ENCODE measurements around the gene MRPL49.

- TF ChIP-seq, protein P1, sequence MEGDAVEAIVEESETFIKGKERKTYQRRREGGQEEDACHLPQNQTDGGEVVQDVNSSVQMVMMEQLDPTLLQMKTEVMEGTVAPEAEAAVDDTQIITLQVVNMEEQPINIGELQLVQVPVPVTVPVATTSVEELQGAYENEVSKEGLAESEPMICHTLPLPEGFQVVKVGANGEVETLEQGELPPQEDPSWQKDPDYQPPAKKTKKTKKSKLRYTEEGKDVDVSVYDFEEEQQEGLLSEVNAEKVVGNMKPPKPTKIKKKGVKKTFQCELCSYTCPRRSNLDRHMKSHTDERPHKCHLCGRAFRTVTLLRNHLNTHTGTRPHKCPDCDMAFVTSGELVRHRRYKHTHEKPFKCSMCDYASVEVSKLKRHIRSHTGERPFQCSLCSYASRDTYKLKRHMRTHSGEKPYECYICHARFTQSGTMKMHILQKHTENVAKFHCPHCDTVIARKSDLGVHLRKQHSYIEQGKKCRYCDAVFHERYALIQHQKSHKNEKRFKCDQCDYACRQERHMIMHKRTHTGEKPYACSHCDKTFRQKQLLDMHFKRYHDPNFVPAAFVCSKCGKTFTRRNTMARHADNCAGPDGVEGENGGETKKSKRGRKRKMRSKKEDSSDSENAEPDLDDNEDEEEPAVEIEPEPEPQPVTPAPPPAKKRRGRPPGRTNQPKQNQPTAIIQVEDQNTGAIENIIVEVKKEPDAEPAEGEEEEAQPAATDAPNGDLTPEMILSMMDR (IDR thresholded peaks at IDR 0.05) = no peak
- TF ChIP-seq POLR2A (IDR thresholded peaks at IDR 0.05) = no peak
Observed at GRCh38 chr11:65150509-65151299, 28.6 kb downstream of the MRPL49 start.

Measured in testis (tissue), 2 donors.